ENCODE measurements around the gene GABRG3. TPM values are rescaled to one million over a fixed set of nuclear protein-coding genes. Genes with fewer than 3 reads are reported as not detected.

GABRG3 gene
- total and polyA plus RNA-seq, 10 of the 15 experiments (the other 5 are each of a cell fraction or from before 2014, with no cell fraction given), result 0.15 TPM; not detected in 9

GRCh38 chr15:27579738-27580137 is 608.8 kb downstream of the GABRG3 start:
- Histone ChIP-seq H4K20me1 (ENCODE audit: control insufficient read depth, insufficient read depth) (no peaks in the 10 kb centered on the region), H3K27ac (ENCODE audit: control insufficient read depth, insufficient read depth) (no peak overlapping the region), H3K4me2 (ENCODE audit: control insufficient read depth, insufficient read depth) (no peak overlapping the region), H3K27me3 (replicated peaks in 1 of 2; ENCODE audit: control insufficient read depth in 2 of 2, insufficient read depth in 2 of 2, low read length in 1 of 2) (no peaks in the 10 kb centered on the region), H2AFZ (ENCODE audit: control insufficient read depth, low read depth, low read length) (no peak overlapping the region), H3K4me3 (no peak overlapping the region), H3K79me2 (ENCODE audit: control insufficient read depth, insufficient read depth, low read length) (no peaks in the 10 kb centered on the region), H3K9me3 (replicated peaks; ENCODE audit: control insufficient read depth, insufficient read depth, low read length) (no peaks in the 10 kb centered on the region; the same call in 2 of the 3 replicates), H3K36me3 (ENCODE audit: control insufficient read depth in 2 of 2, insufficient read depth in 2 of 2, low read length in 1 of 2) (no peaks in the 10 kb centered on the region), H3K9ac (ENCODE audit: control insufficient read depth, insufficient read depth, low read length) (no peak overlapping the region), H3K4me1 (ENCODE audit: control insufficient read depth, insufficient read depth, low read length) (no peaks in the 10 kb centered on the region)
- TF ChIP-seq ZNF274 (IDR thresholded peaks at IDR 0.05; ENCODE audit: insufficient read depth, insufficient read length), result no peak
- TF ChIP-seq HSF1 (IDR thresholded peaks at IDR 0.05; ENCODE audit: low read depth, low read length), result no peak
- no peak for TF ChIP-seq PML (IDR thresholded peaks at IDR 0.05; ENCODE audit: low read length)
- no peak for TF ChIP-seq SIN3A (IDR thresholded peaks at IDR 0.05; ENCODE audit: low read depth, low read length)
- no peak for TF ChIP-seq KDM1A (IDR thresholded peaks at IDR 0.05; ENCODE audit: borderline replicate concordance)
- TF ChIP-seq ZBTB4 (CRISPR knock-in tag; IDR thresholded peaks at IDR 0.05), result no peak
- TF ChIP-seq MEF2B (IDR thresholded peaks at IDR 0.05; ENCODE audit: partially characterized antibody, poor library complexity, severe bottlenecking), result no peak
- TF ChIP-seq, protein P1, sequence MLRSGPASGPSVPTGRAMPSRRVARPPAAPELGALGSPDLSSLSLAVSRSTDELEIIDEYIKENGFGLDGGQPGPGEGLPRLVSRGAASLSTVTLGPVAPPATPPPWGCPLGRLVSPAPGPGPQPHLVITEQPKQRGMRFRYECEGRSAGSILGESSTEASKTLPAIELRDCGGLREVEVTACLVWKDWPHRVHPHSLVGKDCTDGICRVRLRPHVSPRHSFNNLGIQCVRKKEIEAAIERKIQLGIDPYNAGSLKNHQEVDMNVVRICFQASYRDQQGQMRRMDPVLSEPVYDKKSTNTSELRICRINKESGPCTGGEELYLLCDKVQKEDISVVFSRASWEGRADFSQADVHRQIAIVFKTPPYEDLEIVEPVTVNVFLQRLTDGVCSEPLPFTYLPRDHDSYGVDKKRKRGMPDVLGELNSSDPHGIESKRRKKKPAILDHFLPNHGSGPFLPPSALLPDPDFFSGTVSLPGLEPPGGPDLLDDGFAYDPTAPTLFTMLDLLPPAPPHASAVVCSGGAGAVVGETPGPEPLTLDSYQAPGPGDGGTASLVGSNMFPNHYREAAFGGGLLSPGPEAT (IDR thresholded peaks at IDR 0.05; ENCODE audit: low read depth), result no peak
- 37% methylated on average over 5 of the region's 5 CpGs for WGBS (ENCODE audit: insufficient coverage, insufficient replicate concordance, low lambda C conversion rate, missing lambda C conversion rate)
- no TSS peak for BruUV-seq (replicated peaks)
- DNase-seq (ENCODE audit: low read depth, low spot score) (no peak), ATAC-seq (no peak), FAIRE-seq (no peak)
- ChIA-PET RAD21 (ENCODE audit: unreplicated experiment) (no interaction called here), SMC1A (ENCODE audit: uncharacterized antibody, unreplicated experiment) (no interaction called here), CTCF (no interaction called here), POLR2A (no interaction called here)
- intact Hi-C loops (cut with micrococcal nuclease; ENCODE audit: unreplicated experiment), result no loop called here
- in situ Hi-C loops (cut with MboI), result no loop called here
